OCI-LY7 (cell line): ENCODE measurements around the gene CAV1.

ENCODE experiments used
- CTCF ChIP-seq: fragments of 200-600 bp; sonication (generic); conservative IDR thresholded peaks from 2 replicates; pipeline ENCODE4 v1.5.1; 2014; ENCODE audit warnings: mild to moderate bottlenecking, antibody characterized with exemption, low read length, moderate library complexity, mixed read lengths
- EZH2phosphoT487 ChIP-seq: fragments of 200-600 bp; sonication (generic); IDR thresholded peaks from 2 replicates; pipeline ENCODE4 v1.6.1; 2018; ENCODE audit warnings: low read depth, borderline replicate concordance, mild to moderate bottlenecking, mixed run types, antibody characterized with exemption, low read length, moderate library complexity, mixed read lengths

- TF ChIP-seq CTCF (no peak), EZH2phosphoT487 (no peak)
Observed at GRCh38 chr7:116538138-116538537, 13.3 kb downstream of the CAV1 start.
